GM20000 (cell line): ENCODE data around the gene SPOCD1.

Source experiments
- DNase-seq: peaks from one replicate; pipeline ENCODE4 v3.0.0; 2012; ENCODE audit warnings: low spot score
- CTCF ChIP-seq: IDR thresholded peaks from 2 replicates; pipeline ENCODE4 v1.5.1; 2012; ENCODE audit warnings: mild to moderate bottlenecking, control low read depth; ENCODE audit errors: extremely low read depth, missing control alignments

The SPOCD1 gene

GRCh38 chr1:31795096-31795675 is 20.6 kb downstream of the SPOCD1 start:
- no peak for TF ChIP-seq CTCF

GRCh38 chr1:31793586-31794285 is 22.1 kb downstream of the SPOCD1 start:
- DNase-seq: no peak
- no peak for TF ChIP-seq CTCF

More at GRCh38 chr1:31795096-31795675, 20.6 kb downstream of the SPOCD1 start:
- DNase-seq: no peak

- DNase-seq: no peak
- no peak for TF ChIP-seq CTCF
Observed at GRCh38 chr1:31793086-31793485, 22.7 kb downstream of the SPOCD1 start.

- DNase-seq: no peak
- no peak for TF ChIP-seq CTCF
Observed at GRCh38 chr1:31792541-31792940, 23.3 kb downstream of the SPOCD1 start.

GRCh38 chr1:31792116-31792515 is 23.7 kb downstream of the SPOCD1 start:
- TF ChIP-seq CTCF: no peak
- no peak for DNase-seq

GRCh38 chr1:31791131-31791858 is 24.5 kb downstream of the SPOCD1 start:
- no peak for TF ChIP-seq CTCF
- DNase-seq: no peak

- no peak for DNase-seq
- no peak for TF ChIP-seq CTCF
Observed at GRCh38 chr1:31790641-31791091, 25.2 kb downstream of the SPOCD1 start.
